ENCODE results near the gene KLHL30.

The KLHL30 gene

DNA sequence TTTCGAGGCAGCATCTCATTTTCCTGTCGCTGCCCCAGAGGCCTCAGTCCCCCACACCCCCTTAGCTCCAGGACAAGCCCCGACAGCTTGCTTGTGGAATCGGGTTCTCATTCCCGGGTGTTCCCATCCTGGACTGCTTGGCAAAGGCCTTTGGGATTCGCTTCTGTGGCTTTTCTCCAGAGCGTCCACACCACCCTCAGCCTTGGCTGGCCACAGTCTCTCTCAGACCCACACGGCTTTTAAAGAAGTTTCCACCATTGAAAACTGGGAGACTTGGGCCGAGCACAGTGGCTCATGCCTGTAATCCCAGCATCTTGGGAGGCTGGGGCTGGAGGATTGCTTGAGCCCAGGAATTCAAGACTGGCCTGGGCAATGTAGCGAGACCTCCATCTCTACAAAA lies 35.6 kb upstream of the KLHL30 start:
- no peak overlapping the region for H3K4me3 ChIP-seq (ENCODE audit: low read depth, low read length)
- TF ChIP-seq, protein P1, sequence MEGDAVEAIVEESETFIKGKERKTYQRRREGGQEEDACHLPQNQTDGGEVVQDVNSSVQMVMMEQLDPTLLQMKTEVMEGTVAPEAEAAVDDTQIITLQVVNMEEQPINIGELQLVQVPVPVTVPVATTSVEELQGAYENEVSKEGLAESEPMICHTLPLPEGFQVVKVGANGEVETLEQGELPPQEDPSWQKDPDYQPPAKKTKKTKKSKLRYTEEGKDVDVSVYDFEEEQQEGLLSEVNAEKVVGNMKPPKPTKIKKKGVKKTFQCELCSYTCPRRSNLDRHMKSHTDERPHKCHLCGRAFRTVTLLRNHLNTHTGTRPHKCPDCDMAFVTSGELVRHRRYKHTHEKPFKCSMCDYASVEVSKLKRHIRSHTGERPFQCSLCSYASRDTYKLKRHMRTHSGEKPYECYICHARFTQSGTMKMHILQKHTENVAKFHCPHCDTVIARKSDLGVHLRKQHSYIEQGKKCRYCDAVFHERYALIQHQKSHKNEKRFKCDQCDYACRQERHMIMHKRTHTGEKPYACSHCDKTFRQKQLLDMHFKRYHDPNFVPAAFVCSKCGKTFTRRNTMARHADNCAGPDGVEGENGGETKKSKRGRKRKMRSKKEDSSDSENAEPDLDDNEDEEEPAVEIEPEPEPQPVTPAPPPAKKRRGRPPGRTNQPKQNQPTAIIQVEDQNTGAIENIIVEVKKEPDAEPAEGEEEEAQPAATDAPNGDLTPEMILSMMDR (IDR thresholded peaks at IDR 0.05; ENCODE audit: insufficient read depth, low read depth, low read length, missing control alignments) = no peak
- DNase-seq (ENCODE audit: low read depth) = no peak

DNA sequence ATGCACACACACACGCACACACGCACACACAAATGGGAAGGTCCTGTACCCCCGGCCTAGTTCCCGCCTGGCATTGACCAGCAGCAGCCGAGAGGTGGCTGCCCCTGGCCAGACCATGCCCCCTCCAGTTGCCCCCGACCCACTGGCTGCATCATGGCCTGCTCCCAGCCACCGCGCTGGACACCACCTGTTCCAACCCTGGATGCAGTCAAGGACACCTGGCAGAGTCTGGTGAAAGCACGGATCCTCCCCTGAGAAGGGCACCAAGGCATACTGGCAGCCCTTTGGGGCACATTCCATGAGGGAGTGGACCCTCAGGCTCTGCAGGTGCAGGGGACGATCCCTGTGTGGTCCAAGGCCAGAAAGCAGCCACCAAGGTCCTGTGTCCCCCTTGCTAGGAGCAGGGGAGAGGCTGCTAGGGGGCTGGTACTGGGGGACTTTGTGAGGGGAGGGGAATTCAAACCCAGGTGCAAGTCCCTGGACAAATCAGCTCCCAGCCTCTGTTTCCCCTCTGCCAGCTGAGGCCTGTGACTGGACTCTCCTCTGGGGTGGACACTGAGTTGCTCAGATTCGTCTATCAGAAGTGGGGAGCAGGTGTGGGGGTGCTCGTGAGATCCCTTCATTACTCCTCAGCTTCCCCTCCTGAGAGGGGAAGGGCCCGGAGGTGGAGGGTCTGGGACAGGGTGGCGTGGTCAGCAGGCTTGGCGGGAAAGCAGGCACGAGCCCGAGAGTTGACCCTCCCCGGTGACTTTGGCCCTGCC lies 34.8 kb upstream of the KLHL30 start:
- no peak for DNase-seq (ENCODE audit: low read depth)
- no peak overlapping the region for H3K4me3 ChIP-seq (ENCODE audit: low read depth, low read length)
- TF ChIP-seq, protein P1 (IDR thresholded peaks at IDR 0.05; ENCODE audit: insufficient read depth, low read depth, low read length, missing control alignments) = no peak

DNA sequence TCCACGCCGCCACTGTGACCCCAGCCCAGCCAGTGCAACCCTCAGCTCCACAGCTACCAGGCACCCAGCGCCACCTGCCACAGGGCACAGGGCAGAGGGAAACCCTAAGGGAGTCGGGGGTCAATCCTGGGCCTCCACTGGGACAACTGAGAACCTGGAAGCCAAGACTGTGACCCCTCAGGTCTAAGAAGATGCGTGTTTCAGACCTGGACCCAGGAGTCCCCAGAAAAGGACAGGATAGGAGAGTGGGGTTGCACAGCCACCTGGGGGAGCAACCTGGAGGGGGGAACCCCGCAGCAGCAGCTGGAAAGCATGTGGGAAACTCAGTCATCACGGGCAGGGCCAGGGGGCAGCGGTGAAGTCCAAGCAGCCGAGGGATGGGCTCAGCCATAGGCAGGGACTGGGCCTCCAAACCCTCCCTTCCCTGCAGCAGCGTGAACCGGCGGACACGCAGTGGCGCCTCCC lies 34.2 kb upstream of the KLHL30 start:
- TF ChIP-seq, protein P1 (IDR thresholded peaks at IDR 0.05; ENCODE audit: insufficient read depth, low read depth, low read length, missing control alignments) = no peak
- no peak overlapping the region for H3K4me3 ChIP-seq (ENCODE audit: low read depth, low read length)
- DNase-seq (ENCODE audit: low read depth) = no peak

DNA sequence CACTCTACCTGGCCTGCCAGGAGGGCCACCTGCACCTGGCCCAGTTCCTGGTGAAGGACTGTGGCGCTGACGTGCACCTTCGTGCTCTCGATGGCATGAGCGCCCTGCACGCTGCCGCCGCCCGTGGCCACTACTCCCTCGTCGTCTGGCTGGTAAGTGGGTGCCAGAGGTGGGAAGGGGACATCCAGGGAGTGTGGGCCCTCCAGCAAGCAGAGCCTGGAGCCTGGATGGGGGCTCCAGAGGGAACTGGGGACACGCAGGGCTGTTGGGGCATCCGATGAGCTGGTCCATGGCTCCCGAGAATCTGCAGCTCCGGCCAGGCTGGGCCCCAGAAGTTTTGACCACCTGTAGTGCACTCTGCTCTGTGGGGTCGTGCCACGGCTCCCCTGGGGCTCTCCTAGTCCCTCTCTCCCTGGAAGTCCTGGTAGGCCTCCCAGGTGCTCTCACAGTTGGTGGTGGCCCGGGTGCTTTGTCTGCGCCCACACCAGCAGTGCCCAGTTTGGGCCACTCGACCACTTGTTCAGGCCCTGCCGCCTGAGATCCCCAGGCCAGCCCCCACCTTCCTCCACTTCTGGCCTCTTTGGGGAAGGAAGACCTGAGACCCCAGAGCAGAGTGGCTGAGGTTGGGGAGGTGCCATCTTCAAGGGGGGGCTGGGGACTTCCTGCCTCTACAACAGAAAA lies 33.6 kb upstream of the KLHL30 start:
- no peak for DNase-seq (ENCODE audit: low read depth)
- TF ChIP-seq, protein P1 (IDR thresholded peaks at IDR 0.05; ENCODE audit: insufficient read depth, low read depth, low read length, missing control alignments) = no peak

DNA sequence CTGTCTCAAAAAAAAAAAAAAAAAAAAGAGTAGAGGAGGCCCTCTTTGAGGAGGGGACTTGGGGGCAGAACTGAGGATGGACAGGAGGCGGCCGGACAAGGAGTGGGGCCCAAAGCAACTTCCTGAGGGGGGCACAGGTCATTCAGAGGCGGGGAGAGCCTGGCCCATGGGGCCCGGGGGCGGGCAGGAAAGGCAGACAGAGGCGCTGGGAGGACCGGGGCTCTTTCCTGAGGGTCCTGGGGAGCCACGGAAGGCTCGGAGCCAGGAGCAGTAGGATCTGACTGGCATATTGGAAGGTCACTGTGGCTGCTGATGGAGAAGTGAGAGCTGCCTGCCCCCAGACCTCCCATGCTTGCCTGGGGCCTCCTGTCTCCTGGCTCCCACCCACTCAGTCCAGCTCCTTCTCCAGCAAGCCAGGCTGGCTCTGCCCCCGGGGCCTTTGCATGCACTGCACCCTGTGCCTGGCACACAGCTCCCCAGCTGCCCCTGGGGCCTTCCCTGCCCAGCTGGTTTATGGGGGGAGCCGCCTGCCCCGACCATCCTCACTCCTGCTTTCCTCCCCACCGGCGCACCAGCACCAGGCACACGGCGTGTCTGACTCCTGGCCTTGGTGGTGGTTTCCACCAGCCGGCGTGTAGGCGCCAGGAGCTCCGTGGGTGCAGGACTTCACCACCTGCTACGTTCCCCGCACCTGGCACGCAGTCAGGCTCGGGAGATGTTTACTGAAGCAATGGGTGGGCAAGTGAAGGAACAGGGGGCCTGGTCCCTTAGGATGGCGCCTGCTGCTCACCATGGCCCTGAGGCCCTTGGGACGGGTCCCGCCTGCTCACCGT lies 32.7 kb upstream of the KLHL30 start:
- TF ChIP-seq, protein P1 (IDR thresholded peaks at IDR 0.05; ENCODE audit: insufficient read depth, low read depth, low read length, missing control alignments) = no peak
- H3K4me3 ChIP-seq (ENCODE audit: low read depth, low read length) = no peak overlapping the region
- DNase-seq (ENCODE audit: low read depth) = no peak

More for the DNA sequence above, 33.6 kb upstream of the KLHL30 start:
- no peak overlapping the region for H3K4me3 ChIP-seq (ENCODE audit: low read depth, low read length)

DNA sequence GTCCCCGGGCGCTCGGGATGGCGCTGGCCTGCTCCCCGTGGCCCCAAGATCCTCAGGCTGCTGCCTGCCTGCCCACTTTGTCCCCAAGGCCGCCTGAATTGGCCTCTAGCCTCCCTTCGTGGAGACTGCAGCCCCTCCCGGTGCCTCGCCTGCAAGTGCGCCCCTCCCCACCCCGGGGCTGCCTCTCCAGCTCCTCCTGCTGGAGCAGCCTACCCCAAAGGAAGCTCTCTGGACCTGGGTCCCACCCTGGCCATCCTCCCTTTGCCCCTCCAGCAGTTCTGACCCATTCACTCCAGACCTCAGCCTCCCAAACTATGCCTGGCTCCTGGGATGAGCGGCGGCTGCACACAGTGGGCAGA lies 32.1 kb upstream of the KLHL30 start:
- no peak for DNase-seq (ENCODE audit: low read depth)
- H3K4me3 ChIP-seq (ENCODE audit: low read depth, low read length) = no peak overlapping the region
- TF ChIP-seq, protein P1 (IDR thresholded peaks at IDR 0.05; ENCODE audit: insufficient read depth, low read depth, low read length, missing control alignments) = no peak
